Fibroblast of villous mesenchyme (primary cell): ENCODE measurements around the gene CEACAM8. TPM values are rescaled to one million over a fixed set of nuclear protein-coding genes. Genes with fewer than 3 reads are reported as not detected.
"Not testable (repeated sequence)": the region's sequence is repeated elsewhere in the genome, so short reads cannot be mapped to it uniquely, and the experiment has no call there.

Source experiments
- DNase-seq: peaks from one replicate; pipeline ENCODE4 v3.0.0-alpha.2; 2010; ENCODE audit warnings: low read depth
- H3K4me3 ChIP-seq: 2 replicates; pipeline ENCODE4 v1.5.1; 2011; ENCODE audit warnings: low read depth, mild to moderate bottlenecking, low read length
- total RNA-seq: library from RNA; depleted of rRNA; stranded (reverse); fragments of >200 nt; gene quantifications from 2 replicates; pipeline ENCODE4 v1.2.3, GENCODE V29; 2012
- TF ChIP-seq, protein P1 (sequence below): IDR thresholded peaks from 2 replicates; pipeline ENCODE4 v1.5.1; 2012; ENCODE audit warnings: low read depth, mild to moderate bottlenecking, low read length; ENCODE audit not compliant: insufficient read depth

The CEACAM8 gene
- total RNA-seq = not detected in 2 replicates

DNA sequence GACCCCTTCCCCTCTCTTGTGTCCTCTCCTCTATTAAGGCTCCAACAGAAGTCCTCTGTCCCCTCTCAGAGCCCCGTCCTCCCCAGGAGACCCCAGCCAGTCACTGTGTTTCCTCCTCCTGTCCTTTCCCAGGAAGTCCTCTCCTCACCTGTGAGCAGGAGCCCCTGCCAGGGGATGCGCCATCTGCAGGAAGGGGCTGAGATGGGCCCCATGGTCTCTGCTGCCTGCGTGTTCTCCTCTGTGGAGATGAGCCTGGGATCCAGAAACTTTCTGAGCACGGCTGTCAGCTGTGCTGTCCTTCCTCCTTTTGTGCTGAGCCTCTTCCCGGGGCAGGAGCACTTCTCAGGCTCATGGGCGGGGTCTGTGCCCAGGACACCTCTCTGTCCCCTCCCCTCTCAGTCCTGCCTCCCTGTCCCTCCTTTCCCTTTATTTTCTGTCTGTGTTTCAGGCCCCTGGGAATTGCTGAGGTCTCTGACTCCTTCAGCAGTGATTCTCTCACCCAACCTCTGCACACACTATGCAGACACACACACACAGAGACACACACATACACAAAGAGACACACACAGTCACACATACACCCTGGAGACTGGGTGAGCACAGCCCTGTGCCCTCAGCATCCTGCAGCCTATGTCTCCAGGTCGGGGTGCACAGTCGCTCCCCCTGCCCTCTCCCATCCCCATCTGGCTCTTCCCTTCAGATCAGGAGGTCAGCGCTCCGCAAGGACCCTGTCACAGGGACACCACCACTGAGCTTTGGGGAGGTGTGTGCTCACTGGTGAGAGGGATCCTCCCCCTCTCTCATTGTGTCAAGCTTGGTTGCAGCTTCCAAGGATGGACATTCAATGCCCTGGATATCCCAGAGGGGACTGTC is at the start of gene CEACAM8:
Gene CEACAM8, minus strand, starts transcription at position 308 of the 873 bp plus-strand sequence. Its CDS starts 96 bp downstream, at position 212.
- no peak for DNase-seq
- H3K4me3 ChIP-seq = no peak within 1 kb of the TSS
- TF ChIP-seq, protein P1, sequence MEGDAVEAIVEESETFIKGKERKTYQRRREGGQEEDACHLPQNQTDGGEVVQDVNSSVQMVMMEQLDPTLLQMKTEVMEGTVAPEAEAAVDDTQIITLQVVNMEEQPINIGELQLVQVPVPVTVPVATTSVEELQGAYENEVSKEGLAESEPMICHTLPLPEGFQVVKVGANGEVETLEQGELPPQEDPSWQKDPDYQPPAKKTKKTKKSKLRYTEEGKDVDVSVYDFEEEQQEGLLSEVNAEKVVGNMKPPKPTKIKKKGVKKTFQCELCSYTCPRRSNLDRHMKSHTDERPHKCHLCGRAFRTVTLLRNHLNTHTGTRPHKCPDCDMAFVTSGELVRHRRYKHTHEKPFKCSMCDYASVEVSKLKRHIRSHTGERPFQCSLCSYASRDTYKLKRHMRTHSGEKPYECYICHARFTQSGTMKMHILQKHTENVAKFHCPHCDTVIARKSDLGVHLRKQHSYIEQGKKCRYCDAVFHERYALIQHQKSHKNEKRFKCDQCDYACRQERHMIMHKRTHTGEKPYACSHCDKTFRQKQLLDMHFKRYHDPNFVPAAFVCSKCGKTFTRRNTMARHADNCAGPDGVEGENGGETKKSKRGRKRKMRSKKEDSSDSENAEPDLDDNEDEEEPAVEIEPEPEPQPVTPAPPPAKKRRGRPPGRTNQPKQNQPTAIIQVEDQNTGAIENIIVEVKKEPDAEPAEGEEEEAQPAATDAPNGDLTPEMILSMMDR = no peak

DNA sequence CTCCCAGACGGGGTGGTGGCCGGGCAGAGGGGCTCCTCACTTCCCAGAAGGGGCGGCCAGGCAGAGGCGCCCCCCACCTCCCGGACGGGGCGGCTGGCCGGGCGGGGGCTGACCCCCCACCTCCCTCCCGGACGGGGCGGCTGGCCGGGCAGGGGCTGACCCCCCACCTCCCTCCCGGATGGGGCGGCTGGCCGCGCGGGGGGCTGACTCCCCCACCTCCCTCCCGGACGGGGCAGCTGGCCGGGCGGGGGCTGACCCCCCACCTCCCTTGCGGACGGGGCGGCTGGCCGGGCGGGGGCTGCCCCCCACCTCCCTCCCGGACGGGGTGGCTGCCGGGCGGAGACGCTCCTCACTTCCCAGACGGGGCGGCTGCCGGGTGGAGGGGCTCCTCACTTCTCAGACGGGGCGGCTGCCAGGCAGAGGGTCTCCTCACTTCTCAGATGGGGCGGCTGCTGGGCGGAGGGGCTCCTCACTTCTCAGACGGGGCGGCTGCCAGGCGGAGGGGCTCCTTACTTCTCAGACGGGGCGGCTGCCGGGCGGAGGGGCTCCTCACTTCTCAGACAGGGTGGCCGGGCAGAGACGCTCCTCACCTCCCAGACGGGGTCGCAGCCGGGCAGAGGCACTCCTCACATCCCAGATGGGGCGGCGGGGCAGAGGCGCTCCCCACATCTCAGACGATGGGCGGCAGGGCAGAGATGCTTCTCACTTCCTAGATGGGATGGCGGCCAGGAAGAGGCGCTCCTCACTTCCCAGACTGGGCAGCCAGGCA is 44.8 kb upstream of the CEACAM8 start:
- not testable (repeated sequence) for DNase-seq, H3K4me3 ChIP-seq

DNA sequence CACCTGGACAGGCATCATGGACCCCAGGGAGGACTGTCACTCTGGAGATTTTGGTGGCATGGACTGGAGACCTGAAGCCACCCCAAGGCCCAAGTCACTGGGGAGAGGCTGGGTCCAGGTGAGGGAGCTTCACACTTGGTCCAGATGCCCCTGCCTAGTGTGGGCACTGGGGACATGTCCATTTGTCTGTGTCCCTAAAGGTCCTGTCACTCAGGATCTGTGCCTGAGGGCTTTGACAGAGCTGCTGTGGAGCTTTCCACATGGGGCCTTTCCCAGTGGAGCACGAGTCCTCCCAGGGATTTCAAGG is 40.5 kb upstream of the CEACAM8 start:
- DNase-seq = no peak
- TF ChIP-seq, protein P1 = no peak
- no peak overlapping the region for H3K4me3 ChIP-seq

DNA sequence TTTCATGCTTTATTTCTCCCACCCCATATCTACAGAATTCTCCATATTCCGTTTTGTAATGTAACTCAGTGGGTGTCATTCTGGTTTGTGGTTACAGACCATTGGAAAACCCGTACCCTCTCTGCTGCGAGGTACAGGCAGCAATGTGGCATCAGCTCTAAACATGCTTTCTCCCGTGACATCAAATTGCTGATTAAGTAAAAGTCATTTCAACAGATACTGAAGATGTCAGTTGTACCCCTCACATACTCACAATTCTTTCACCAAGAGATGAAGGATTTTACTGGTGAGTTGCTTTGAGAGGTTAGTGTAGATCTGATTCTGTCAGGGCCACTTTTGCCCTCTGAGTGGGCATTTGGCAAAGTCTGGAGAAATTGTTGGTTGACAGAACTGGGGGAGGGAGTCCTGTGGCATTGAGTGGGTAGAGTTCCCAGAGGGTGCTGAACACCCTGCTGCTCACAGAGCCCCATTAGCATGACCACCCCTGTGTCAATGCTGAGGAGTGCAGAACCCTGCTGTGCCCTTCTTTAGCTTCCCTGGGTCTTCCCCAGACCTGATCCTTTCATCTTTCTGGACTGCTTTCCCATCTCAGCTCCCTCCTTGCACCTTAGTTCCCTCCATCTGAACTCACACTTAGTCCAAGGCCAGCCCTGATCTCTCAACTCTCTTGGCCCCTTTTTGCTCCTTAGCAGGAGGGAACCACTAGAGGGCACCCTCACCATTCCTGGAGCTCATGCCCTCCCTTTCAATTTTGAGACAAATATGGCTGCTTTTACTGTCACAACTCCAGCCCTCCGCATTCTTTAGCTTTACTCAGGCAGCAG is 39.9 kb upstream of the CEACAM8 start:
- TF ChIP-seq, protein P1 = peak; percentile 74
- H3K4me3 ChIP-seq = no peak overlapping the region
- DNase-seq = peak; percentile 30

DNA sequence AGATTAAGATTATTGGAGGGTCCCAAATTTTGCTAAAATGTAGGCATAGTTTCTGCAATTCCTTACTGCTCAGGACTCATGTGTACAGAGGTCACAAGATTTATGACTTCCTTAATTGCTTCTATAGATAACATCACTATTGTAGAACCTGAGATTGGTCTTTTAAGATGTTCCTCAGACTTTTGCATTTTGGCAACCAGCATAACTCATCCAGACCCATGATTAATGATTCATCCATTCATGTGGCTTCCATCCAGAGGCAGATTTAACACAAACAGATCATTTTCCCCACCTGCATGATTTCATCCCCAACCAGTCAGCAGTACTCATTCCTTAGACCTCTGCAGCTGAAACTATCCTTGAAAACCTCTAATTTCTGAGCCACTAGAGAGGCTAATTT is 34.5 kb upstream of the CEACAM8 start:
- no peak for DNase-seq
- TF ChIP-seq, protein P1 = no peak
- no peak overlapping the region for H3K4me3 ChIP-seq

DNA sequence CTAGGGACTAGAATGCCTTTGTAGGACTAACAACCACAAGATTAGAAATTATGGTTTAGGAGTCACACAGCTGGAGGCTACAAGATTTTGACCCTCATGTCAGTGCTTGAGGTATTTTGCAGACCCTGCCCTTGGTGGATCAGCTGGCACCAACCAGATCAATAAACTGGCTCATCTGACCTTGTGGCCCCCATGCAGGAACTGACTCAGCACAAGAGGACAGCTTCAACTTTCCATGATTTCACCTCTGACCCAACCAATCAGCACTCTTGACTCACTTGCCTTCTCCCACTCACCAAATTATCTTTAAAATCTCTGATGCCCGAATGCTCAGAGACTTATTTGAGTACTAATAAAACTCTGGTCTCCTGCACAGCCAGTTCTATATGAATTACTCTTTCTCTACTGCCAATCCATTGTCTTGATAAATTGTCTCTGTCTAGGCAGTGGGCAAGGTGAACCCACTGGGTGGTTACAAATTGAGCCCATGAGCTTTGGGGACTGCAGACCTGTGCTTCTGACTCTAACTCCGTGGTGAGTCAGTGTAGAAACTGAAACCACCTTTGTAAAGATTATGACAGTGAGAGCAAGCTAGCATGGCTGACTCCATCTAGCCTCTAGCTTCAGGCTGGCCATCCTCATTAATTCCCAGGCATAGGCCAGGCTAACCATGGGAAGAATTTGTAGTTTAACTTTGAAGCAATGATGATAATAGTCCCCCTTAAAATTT is 33.9 kb upstream of the CEACAM8 start:
- DNase-seq = no peak
- no peak overlapping the region for H3K4me3 ChIP-seq
- TF ChIP-seq, protein P1 = no peak
